Erythroblast (primary cell): ENCODE results near the gene FOXK1.

Experiments used
- GATA1 ChIP-seq: IDR thresholded peaks from 2 replicates; pipeline ENCODE4 v1.6.1; 2011; ENCODE audit warnings: low read depth, mild to moderate bottlenecking, control low read depth, low read length, moderate library complexity
- POLR2A ChIP-seq: IDR thresholded peaks from 2 replicates; pipeline ENCODE4 v1.6.1; 2011; ENCODE audit warnings: mild to moderate bottlenecking, low read length

GRCh38 chr7:4731803-4732202, 49.7 kb downstream of the FOXK1 start:
- TF ChIP-seq POLR2A (no peak), GATA1 (no peak)
